ENCODE results near the gene COASY. TPM values are rescaled to one million over a fixed set of nuclear protein-coding genes. Genes with fewer than 3 reads are reported as not detected.

Gene COASY
- total RNA-seq, 1 donor from 2014 or later = 67.4 TPM

DNA sequence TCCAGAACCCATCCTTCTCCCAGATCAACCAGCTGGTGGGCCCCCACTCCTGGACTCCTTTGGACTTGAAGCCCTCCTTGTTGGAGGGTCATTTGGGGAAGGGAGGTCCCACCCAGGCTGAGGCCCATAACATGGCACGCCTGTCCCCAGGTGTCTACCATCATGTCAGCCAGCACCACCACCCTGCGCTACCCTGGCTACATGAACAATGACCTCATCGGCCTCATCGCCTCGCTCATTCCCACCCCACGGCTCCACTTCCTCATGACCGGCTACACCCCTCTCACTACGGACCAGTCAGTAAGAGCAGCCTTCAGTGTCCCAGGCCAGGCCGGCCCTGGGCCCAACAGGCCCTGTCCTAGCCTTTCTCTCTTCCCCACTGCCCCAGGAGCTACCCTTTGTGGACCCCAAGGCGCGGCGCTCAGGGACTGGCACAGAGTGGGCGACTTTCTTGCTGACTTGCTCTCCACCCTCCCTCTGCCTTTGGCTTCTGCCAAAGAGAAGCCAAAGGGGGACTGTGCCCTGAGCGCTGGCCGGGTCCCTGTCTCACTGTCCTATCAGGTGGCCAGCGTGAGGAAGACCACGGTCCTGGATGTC lies 51.8 kb downstream of the COASY start:
- no peak for ATAC-seq

Other genes starting within 250 kb of the COASY start
- 191 TPM for gene STAT3, start 173.7 kb upstream of the COASY start, total RNA-seq
- 67.0 TPM for gene CAVIN1, start 138.9 kb upstream of the COASY start, total RNA-seq
- 40.1 TPM for gene ATP6V0A1, start 103.3 kb upstream of the COASY start, total RNA-seq
- 13.3 TPM for gene NAGLU, start 25.9 kb upstream of the COASY start, total RNA-seq
- 15.7 TPM for gene HSD17B1, start 9.2 kb upstream of the COASY start, total RNA-seq
- gene MLX, start 5.0 kb downstream of the COASY start, total RNA-seq = 33.8 TPM
- gene PSMC3IP, start 15.6 kb downstream of the COASY start, total RNA-seq = 2.9 TPM
- gene RETREG3, start 47.2 kb downstream of the COASY start, total RNA-seq = 53.6 TPM
- 44.4 TPM for gene TUBG1, start 47.5 kb downstream of the COASY start, total RNA-seq
- gene TUBG2, start 97.1 kb downstream of the COASY start, total RNA-seq = 7.3 TPM
- 49.6 TPM for gene PLEKHH3, start 114.8 kb downstream of the COASY start, total RNA-seq
- gene CCR10, start 119.7 kb downstream of the COASY start, total RNA-seq = not detected
- 1.3 TPM for gene CNTNAP1, start 120.4 kb downstream of the COASY start, total RNA-seq
- gene EZH1, start 182.9 kb downstream of the COASY start, total RNA-seq = 14.4 TPM
- 4.5 TPM for gene RAMP2, start 199.1 kb downstream of the COASY start, total RNA-seq
- 70.9 TPM for gene VPS25, start 211.3 kb downstream of the COASY start, total RNA-seq
- gene WNK4, start 218.5 kb downstream of the COASY start, total RNA-seq = 0.40 TPM
- 104 TPM for gene COA3, start 236.6 kb downstream of the COASY start, total RNA-seq
- not detected for gene CNTD1, start 236.7 kb downstream of the COASY start, total RNA-seq

Measured in esophagus mucosa (tissue), 1 donor.